ENCODE results near the gene LY6G6C. TPM values are rescaled to one million over a fixed set of nuclear protein-coding genes. Genes with fewer than 3 reads are reported as not detected.
A peak's percentile ranks its signal among the peaks of the same experiment; 100 is the strongest.

LY6G6C gene
- total and polyA plus RNA-seq, 2 experiments from 2014 or later, result not detected

DNA sequence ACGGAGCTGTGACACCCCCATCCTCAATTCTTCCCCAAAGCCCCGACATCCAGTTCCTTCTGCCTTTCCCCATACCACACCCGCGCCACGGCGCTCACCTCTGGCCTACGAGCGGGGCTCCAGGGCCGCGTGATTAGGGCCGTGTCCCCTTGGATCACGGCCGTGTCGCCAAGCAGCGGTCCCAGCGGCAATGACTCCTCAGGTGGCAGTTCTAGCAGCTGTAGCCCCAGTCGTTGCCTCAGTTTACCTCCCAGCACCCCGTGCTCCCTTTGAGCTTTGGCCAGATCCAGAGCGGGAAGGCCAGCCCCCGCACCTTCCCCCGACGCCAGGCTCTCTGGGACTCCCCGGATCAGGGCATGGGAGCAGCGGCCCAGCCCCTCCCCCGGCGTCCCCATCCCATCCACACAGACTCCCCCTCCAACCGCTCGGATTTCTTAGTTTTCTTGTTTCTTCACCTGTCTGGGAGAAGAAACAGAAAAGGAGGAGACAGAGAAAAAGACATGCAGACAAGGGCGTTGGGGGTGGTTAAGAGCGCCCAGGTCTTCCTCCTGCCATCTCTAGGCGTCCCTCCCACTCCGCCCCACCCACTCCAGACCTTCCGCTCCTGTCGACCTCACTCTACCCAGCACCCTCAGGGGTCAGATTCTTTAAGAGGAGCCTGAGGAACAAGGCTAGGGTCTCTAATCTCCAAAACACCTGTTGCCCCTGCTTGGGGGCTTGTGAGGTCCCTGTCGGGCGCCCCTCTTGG lies 7.4 kb upstream of the LY6G6C start, which contains the start of gene DDAH2:
TSS of gene DDAH2 (minus strand) at position 533 of the 748 bp plus-strand sequence. CDS start at position 395, 138 bp downstream.
- H3K4me3 Mint-ChIP-seq, result peak within 1 kb of the TSS; percentile 93
- TF ChIP-seq CREB1 (CRISPR knock-in tag; IDR thresholded peaks at IDR 0.05; ENCODE audit: low read depth) (no peak), ZNF331 (CRISPR knock-in tag; IDR thresholded peaks at IDR 0.05; ENCODE audit: low read depth) (no peak), NANOG (IDR thresholded peaks at IDR 0.05; ENCODE audit: borderline replicate concordance) (no peak), ZNF114 (CRISPR knock-in tag; IDR thresholded peaks at IDR 0.05) (no peak), JUNB (IDR thresholded peaks at IDR 0.05; ENCODE audit: unreplicated experiment) (no peak), EZH2phosphoT487 (IDR thresholded peaks at IDR 0.05; ENCODE audit: unreplicated experiment) (no peak), STAT1 (IDR thresholded peaks at IDR 0.05; ENCODE audit: unreplicated experiment) (no peak), EZH2 (IDR thresholded peaks at IDR 0.05; ENCODE audit: low read depth, unreplicated experiment) (no peak), POLR2AphosphoS5 (IDR thresholded peaks at IDR 0.05; ENCODE audit: low read depth) (no peak)
- TF ChIP-seq, protein P1, sequence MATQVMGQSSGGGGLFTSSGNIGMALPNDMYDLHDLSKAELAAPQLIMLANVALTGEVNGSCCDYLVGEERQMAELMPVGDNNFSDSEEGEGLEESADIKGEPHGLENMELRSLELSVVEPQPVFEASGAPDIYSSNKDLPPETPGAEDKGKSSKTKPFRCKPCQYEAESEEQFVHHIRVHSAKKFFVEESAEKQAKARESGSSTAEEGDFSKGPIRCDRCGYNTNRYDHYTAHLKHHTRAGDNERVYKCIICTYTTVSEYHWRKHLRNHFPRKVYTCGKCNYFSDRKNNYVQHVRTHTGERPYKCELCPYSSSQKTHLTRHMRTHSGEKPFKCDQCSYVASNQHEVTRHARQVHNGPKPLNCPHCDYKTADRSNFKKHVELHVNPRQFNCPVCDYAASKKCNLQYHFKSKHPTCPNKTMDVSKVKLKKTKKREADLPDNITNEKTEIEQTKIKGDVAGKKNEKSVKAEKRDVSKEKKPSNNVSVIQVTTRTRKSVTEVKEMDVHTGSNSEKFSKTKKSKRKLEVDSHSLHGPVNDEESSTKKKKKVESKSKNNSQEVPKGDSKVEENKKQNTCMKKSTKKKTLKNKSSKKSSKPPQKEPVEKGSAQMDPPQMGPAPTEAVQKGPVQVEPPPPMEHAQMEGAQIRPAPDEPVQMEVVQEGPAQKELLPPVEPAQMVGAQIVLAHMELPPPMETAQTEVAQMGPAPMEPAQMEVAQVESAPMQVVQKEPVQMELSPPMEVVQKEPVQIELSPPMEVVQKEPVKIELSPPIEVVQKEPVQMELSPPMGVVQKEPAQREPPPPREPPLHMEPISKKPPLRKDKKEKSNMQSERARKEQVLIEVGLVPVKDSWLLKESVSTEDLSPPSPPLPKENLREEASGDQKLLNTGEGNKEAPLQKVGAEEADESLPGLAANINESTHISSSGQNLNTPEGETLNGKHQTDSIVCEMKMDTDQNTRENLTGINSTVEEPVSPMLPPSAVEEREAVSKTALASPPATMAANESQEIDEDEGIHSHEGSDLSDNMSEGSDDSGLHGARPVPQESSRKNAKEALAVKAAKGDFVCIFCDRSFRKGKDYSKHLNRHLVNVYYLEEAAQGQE (IDR thresholded peaks at IDR 0.05; ENCODE audit: unreplicated experiment), result no peak
- TF ChIP-seq, protein P2, sequence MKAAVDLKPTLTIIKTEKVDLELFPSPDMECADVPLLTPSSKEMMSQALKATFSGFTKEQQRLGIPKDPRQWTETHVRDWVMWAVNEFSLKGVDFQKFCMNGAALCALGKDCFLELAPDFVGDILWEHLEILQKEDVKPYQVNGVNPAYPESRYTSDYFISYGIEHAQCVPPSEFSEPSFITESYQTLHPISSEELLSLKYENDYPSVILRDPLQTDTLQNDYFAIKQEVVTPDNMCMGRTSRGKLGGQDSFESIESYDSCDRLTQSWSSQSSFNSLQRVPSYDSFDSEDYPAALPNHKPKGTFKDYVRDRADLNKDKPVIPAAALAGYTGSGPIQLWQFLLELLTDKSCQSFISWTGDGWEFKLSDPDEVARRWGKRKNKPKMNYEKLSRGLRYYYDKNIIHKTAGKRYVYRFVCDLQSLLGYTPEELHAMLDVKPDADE (IDR thresholded peaks at IDR 0.05), result no peak
- TF ChIP-seq, protein P3, sequence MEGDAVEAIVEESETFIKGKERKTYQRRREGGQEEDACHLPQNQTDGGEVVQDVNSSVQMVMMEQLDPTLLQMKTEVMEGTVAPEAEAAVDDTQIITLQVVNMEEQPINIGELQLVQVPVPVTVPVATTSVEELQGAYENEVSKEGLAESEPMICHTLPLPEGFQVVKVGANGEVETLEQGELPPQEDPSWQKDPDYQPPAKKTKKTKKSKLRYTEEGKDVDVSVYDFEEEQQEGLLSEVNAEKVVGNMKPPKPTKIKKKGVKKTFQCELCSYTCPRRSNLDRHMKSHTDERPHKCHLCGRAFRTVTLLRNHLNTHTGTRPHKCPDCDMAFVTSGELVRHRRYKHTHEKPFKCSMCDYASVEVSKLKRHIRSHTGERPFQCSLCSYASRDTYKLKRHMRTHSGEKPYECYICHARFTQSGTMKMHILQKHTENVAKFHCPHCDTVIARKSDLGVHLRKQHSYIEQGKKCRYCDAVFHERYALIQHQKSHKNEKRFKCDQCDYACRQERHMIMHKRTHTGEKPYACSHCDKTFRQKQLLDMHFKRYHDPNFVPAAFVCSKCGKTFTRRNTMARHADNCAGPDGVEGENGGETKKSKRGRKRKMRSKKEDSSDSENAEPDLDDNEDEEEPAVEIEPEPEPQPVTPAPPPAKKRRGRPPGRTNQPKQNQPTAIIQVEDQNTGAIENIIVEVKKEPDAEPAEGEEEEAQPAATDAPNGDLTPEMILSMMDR (conservative IDR thresholded peaks at IDR 0.05; ENCODE audit: low read depth in 2 of 2), result no peak; a peak in 1 of 4 replicates
- TF ChIP-seq, protein P4, sequence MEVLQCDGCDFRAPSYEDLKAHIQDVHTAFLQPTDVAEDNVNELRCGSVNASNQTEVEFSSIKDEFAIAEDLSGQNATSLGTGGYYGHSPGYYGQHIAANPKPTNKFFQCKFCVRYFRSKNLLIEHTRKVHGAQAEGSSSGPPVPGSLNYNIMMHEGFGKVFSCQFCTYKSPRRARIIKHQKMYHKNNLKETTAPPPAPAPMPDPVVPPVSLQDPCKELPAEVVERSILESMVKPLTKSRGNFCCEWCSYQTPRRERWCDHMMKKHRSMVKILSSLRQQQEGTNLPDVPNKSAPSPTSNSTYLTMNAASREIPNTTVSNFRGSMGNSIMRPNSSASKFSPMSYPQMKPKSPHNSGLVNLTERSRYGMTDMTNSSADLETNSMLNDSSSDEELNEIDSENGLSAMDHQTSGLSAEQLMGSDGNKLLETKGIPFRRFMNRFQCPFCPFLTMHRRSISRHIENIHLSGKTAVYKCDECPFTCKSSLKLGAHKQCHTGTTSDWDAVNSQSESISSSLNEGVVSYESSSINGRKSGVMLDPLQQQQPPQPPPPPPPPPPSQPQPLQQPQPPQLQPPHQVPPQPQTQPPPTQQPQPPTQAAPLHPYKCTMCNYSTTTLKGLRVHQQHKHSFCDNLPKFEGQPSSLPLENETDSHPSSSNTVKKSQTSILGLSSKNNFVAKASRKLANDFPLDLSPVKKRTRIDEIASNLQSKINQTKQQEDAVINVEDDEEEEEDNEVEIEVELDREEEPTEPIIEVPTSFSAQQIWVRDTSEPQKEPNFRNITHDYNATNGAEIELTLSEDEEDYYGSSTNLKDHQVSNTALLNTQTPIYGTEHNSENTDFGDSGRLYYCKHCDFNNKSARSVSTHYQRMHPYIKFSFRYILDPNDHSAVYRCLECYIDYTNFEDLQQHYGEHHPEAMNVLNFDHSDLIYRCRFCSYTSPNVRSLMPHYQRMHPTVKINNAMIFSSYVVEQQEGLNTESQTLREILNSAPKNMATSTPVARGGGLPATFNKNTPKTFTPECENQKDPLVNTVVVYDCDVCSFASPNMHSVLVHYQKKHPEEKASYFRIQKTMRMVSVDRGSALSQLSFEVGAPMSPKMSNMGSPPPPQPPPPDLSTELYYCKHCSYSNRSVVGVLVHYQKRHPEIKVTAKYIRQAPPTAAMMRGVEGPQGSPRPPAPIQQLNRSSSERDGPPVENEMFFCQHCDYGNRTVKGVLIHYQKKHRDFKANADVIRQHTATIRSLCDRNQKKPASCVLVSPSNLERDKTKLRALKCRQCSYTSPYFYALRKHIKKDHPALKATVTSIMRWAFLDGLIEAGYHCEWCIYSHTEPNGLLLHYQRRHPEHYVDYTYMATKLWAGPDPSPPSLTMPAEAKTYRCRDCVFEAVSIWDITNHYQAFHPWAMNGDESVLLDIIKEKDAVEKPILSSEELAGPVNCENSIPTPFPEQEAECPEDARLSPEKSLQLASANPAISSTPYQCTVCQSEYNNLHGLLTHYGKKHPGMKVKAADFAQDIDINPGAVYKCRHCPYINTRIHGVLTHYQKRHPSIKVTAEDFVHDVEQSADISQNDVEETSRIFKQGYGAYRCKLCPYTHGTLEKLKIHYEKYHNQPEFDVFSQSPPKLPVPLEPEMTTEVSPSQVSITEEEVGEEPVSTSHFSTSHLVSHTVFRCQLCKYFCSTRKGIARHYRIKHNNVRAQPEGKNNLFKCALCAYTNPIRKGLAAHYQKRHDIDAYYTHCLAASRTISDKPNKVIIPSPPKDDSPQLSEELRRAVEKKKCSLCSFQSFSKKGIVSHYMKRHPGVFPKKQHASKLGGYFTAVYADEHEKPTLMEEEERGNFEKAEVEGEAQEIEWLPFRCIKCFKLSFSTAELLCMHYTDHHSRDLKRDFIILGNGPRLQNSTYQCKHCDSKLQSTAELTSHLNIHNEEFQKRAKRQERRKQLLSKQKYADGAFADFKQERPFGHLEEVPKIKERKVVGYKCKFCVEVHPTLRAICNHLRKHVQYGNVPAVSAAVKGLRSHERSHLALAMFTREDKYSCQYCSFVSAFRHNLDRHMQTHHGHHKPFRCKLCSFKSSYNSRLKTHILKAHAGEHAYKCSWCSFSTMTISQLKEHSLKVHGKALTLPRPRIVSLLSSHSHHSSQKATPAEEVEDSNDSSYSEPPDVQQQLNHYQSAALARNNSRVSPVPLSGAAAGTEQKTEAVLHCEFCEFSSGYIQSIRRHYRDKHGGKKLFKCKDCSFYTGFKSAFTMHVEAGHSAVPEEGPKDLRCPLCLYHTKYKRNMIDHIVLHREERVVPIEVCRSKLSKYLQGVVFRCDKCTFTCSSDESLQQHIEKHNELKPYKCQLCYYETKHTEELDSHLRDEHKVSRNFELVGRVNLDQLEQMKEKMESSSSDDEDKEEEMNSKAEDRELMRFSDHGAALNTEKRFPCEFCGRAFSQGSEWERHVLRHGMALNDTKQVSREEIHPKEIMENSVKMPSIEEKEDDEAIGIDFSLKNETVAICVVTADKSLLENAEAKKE (CRISPR knock-in tag; IDR thresholded peaks at IDR 0.05), result no peak
- H3K36me3 Mint-ChIP-seq (ENCODE audit: low read depth), result peaks cover 59% of the 10 kb centered on the region
- Histone ChIP-seq H3K4me1 (ENCODE audit: insufficient read depth) (peaks cover 14% of the 10 kb centered on the region; the same call in 1 of the 2 replicates), H3K27me3 (ENCODE audit: insufficient read depth) (peaks cover 8% of the 10 kb centered on the region; the same call in 1 of the 2 replicates), H3K4me3 (peak within 1 kb of the TSS; percentile 99), H3K9me2 (ENCODE audit: insufficient read depth) (no peaks in the 10 kb centered on the region), H3F3A (replicated peaks; ENCODE audit: low read depth) (peaks cover 32% of the 10 kb centered on the region), H3K36me3 (ENCODE audit: insufficient read depth) (peaks cover 29% of the 10 kb centered on the region), H3K79me2 (replicated peaks; ENCODE audit: insufficient read depth) (peaks cover 5% of the 10 kb centered on the region; the same call in 1 of the 2 replicates), H4K20me1 (replicated peaks; ENCODE audit: insufficient read depth) (peaks cover 8% of the 10 kb centered on the region; the same call in 1 of the 2 replicates), H2AFZ (peak within 1 kb of the TSS; percentile 95), H3K4me2 (peak within 1 kb of the TSS; percentile 98), H3K27ac (ENCODE audit: low read depth) (peak within 1 kb of the TSS; percentile 79)
- peaks cover 22% of the 10 kb centered on the region for H3K27me3 Mint-ChIP-seq (ENCODE audit: insufficient read depth, low read depth, poor library complexity)
- DNase-seq (ENCODE audit: low spot score), result no peak
- H3K27ac Mint-ChIP-seq, result peak within 1 kb of the TSS; percentile 96
- ATAC-seq, result peak; percentile 7
- H3K4me1 Mint-ChIP-seq, result peaks cover 24% of the 10 kb centered on the region
- H3K9me3 Mint-ChIP-seq, result no peaks in the 10 kb centered on the region; the same call in 2 of the 3 replicates
